NCI-H1694 treated with DMSO at 0.1 percent for 48 hours (cell line): Measurements from ENCODE around the gene HAUS3.
A peak's percentile ranks its signal among the peaks of the same experiment; 100 is the strongest.
"Not testable (repeated sequence)": the region's sequence is repeated elsewhere in the genome, so short reads cannot be mapped to it uniquely, and the experiment has no call there.

ENCODE experiments used
- DNase-seq: peaks from one replicate; lab custom pipeline; 2025; lab: John Stamatoyannopoulos, UW

Gene HAUS3

GRCh38 chr4:2275546-2276251, 33.8 kb upstream of the HAUS3 start:
- no peak for DNase-seq

- not testable (repeated sequence) for DNase-seq
Observed at GRCh38 chr4:2275044-2275397, 33.1 kb upstream of the HAUS3 start.

- peak; percentile 30 for DNase-seq
Observed at GRCh38 chr4:2274320-2275043, 32.6 kb upstream of the HAUS3 start.

GRCh38 chr4:2273657-2274319, 31.9 kb upstream of the HAUS3 start:
- DNase-seq = no peak

GRCh38 chr4:2273221-2273620, 31.3 kb upstream of the HAUS3 start:
- no peak for DNase-seq

GRCh38 chr4:2272828-2273120, 30.9 kb upstream of the HAUS3 start:
- no peak for DNase-seq

- no peak for DNase-seq
Observed at GRCh38 chr4:2272026-2272827, 30.3 kb upstream of the HAUS3 start.

- no peak for DNase-seq
Observed at GRCh38 chr4:2271279-2272025, 29.5 kb upstream of the HAUS3 start.

GRCh38 chr4:2270341-2271165, 28.6 kb upstream of the HAUS3 start:
- no peak for DNase-seq

- DNase-seq = no peak
Observed at GRCh38 chr4:2269618-2270163, 27.8 kb upstream of the HAUS3 start.

- DNase-seq = no peak
Observed at GRCh38 chr4:2269206-2269531, 27.2 kb upstream of the HAUS3 start.

GRCh38 chr4:2268357-2269205, 26.7 kb upstream of the HAUS3 start:
- DNase-seq = no peak

GRCh38 chr4:2267841-2268240, 25.9 kb upstream of the HAUS3 start:
- DNase-seq = no peak

GRCh38 chr4:2267320-2267811, 25.4 kb upstream of the HAUS3 start:
- DNase-seq = no peak

- no peak for DNase-seq
Observed at GRCh38 chr4:2266821-2267220, 24.9 kb upstream of the HAUS3 start.

GRCh38 chr4:2266181-2266580, 24.3 kb upstream of the HAUS3 start:
- no peak for DNase-seq

- DNase-seq = no peak
Observed at GRCh38 chr4:2265113-2266110, 23.5 kb upstream of the HAUS3 start.

- no peak for DNase-seq
Observed at GRCh38 chr4:2264481-2265041, 22.6 kb upstream of the HAUS3 start.
